Measurements from ENCODE around the gene STARD5.

DNA sequence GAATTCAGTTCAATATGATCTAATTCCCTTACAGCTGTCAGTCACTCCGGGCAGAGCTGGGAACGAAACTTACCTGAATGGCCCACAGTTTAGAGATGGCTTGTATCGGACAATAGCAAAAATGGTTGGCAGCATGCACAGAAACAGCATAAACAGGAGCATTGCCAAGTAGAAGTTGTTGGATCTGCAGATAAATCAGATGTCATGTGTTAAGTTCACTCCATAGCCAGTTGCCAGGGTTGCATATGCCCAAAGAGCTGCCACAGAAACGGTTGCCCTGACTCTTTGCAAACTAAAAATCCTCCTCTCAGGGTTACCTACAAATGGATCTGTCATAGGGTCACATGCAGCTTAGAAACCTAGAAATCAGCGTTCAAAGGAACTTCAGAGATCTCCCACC, 15.4 kb upstream of the STARD5 start:
- TF ChIP-seq, protein P1, sequence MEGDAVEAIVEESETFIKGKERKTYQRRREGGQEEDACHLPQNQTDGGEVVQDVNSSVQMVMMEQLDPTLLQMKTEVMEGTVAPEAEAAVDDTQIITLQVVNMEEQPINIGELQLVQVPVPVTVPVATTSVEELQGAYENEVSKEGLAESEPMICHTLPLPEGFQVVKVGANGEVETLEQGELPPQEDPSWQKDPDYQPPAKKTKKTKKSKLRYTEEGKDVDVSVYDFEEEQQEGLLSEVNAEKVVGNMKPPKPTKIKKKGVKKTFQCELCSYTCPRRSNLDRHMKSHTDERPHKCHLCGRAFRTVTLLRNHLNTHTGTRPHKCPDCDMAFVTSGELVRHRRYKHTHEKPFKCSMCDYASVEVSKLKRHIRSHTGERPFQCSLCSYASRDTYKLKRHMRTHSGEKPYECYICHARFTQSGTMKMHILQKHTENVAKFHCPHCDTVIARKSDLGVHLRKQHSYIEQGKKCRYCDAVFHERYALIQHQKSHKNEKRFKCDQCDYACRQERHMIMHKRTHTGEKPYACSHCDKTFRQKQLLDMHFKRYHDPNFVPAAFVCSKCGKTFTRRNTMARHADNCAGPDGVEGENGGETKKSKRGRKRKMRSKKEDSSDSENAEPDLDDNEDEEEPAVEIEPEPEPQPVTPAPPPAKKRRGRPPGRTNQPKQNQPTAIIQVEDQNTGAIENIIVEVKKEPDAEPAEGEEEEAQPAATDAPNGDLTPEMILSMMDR (IDR thresholded peaks at IDR 0.05; ENCODE audit: low read depth, low read length): no peak
- TF ChIP-seq POLR2A (IDR thresholded peaks at IDR 0.05; ENCODE audit: extremely low read depth, insufficient read length): no peak
